Mammary epithelial cell (primary cell): ENCODE data around the gene WDTC1.

Source experiments
- EZH2 ChIP-seq: IDR thresholded peaks from 2 replicates; pipeline ENCODE4 v1.6.1; 2012; ENCODE audit warnings: low read length, inconsistent platforms, borderline replicate concordance
- TF ChIP-seq, protein P1 (sequence below), 2 donors: IDR thresholded peaks in 1 of 2; conservative IDR thresholded peaks in 1 of 2; 2 replicates each; pipeline ENCODE4 v1.5.1; 2011 to 2012; ENCODE audit warnings: inconsistent platforms in 2 of 2, low read length in 2 of 2, mild to moderate bottlenecking in 2 of 2, control low read depth in 1 of 2, low read depth in 1 of 2; ENCODE audit not compliant: insufficient read depth in 1 of 2; ENCODE audit errors: extremely low read depth in 1 of 2

- TF ChIP-seq, protein P1, sequence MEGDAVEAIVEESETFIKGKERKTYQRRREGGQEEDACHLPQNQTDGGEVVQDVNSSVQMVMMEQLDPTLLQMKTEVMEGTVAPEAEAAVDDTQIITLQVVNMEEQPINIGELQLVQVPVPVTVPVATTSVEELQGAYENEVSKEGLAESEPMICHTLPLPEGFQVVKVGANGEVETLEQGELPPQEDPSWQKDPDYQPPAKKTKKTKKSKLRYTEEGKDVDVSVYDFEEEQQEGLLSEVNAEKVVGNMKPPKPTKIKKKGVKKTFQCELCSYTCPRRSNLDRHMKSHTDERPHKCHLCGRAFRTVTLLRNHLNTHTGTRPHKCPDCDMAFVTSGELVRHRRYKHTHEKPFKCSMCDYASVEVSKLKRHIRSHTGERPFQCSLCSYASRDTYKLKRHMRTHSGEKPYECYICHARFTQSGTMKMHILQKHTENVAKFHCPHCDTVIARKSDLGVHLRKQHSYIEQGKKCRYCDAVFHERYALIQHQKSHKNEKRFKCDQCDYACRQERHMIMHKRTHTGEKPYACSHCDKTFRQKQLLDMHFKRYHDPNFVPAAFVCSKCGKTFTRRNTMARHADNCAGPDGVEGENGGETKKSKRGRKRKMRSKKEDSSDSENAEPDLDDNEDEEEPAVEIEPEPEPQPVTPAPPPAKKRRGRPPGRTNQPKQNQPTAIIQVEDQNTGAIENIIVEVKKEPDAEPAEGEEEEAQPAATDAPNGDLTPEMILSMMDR (conservative IDR thresholded peaks at IDR 0.05 in 1 of 2, IDR thresholded peaks at IDR 0.05 in 1 of 2; ENCODE audit: extremely low read depth in 1 of 2, insufficient read depth in 1 of 2, low read depth in 1 of 2, low read length in 2 of 2): no peak
- TF ChIP-seq EZH2: no peak
These were observed 774 bp upstream of the WDTC1 start for GRCh38 chr1:27233667-27234048.
